GM12864 (cell line): Measurements from ENCODE around the gene GDPD2.

Source experiments
- DNase-seq: peaks from one replicate; pipeline ENCODE4 v3.0.0-alpha.2; 2011; ENCODE audit warnings: low read depth
- H3K4me3 ChIP-seq: 2 replicates; pipeline ENCODE4 v1.5.1; 2011; ENCODE audit warnings: mild to moderate bottlenecking, low read depth, low read length, control low read depth
- CTCF ChIP-seq: IDR thresholded peaks from 2 replicates; pipeline ENCODE4 v1.5.1; 2011; ENCODE audit warnings: low read depth, mild to moderate bottlenecking, moderate library complexity, low read length, control low read depth, inconsistent platforms; ENCODE audit errors: missing control alignments

GDPD2 gene

GRCh38 chrX:70446380-70447350 is 23.6 kb downstream of the GDPD2 start:
- H3K4me3 ChIP-seq: no peak overlapping the region
- TF ChIP-seq CTCF: no peak
- DNase-seq: no peak

- DNase-seq: no peak
- TF ChIP-seq CTCF: no peak
- H3K4me3 ChIP-seq: no peak overlapping the region
Measured at GRCh38 chrX:70449457-70449966, 26.4 kb downstream of the GDPD2 start.

GRCh38 chrX:70452143-70452733 is 29.1 kb downstream of the GDPD2 start:
- DNase-seq: no peak
- peak overlapping the region; percentile 29 for H3K4me3 ChIP-seq
- peak; percentile 72 for TF ChIP-seq CTCF

- H3K4me3 ChIP-seq: no peak overlapping the region
- no peak for TF ChIP-seq CTCF
- DNase-seq: no peak
Measured at GRCh38 chrX:70453024-70453618, 30.0 kb downstream of the GDPD2 start.

- H3K4me3 ChIP-seq: peak overlapping the region; percentile 57
- no peak for DNase-seq
- peak; percentile 88 for TF ChIP-seq CTCF
Measured at GRCh38 chrX:70454441-70455365, 31.6 kb downstream of the GDPD2 start.
